MM.1S (cell line): Measurements from ENCODE around the gene TNRC6A.

Experiments
- DNase-seq: peaks from one replicate; pipeline ENCODE4 v3.0.0-alpha.2; 2015
- H2AFZ ChIP-seq: fragments of 300-600 bp; sonication (generic); 2 replicates; pipeline ENCODE4 v1.6.0; 2016; ENCODE audit warnings: antibody characterized with exemption, low read length
- H3F3A ChIP-seq: fragments of 300-600 bp; sonication (generic); 2 replicates; pipeline ENCODE4 v1.6.1; 2016; ENCODE audit warnings: mild to moderate bottlenecking, antibody characterized with exemption, low read length, moderate library complexity, mixed read lengths; ENCODE audit not compliant: insufficient read depth
- H3K27ac ChIP-seq: fragments of 300-600 bp; sonication (generic); 2 replicates; pipeline ENCODE4 v1.5.1; 2016; ENCODE audit warnings: mild to moderate bottlenecking, low read length
- H3K27me3 ChIP-seq: fragments of 300-600 bp; sonication (generic); replicated peaks from 2 replicates; pipeline ENCODE4 v1.6.0; 2016; ENCODE audit warnings: low read length; ENCODE audit not compliant: insufficient read depth
- H3K36me3 ChIP-seq: fragments of 300-600 bp; sonication (generic); replicated peaks from 2 replicates; pipeline ENCODE4 v1.6.1; 2016; ENCODE audit warnings: mild to moderate bottlenecking, low read length, mixed read lengths; ENCODE audit not compliant: insufficient read depth
- H3K4me1 ChIP-seq: fragments of 300-600 bp; sonication (generic); 2 replicates; pipeline ENCODE4 v1.6.1; 2016; ENCODE audit warnings: low read length, mixed read lengths
- H3K4me2 ChIP-seq: fragments of 300-600 bp; sonication (generic); 2 replicates; pipeline ENCODE4 v1.6.0; 2016; ENCODE audit warnings: low read depth, low read length
- H3K4me3 ChIP-seq: fragments of 300-600 bp; sonication (generic); 2 replicates; pipeline ENCODE4 v1.5.1; 2016; ENCODE audit warnings: low read length, mixed read lengths
- H3K79me2 ChIP-seq: fragments of 300-600 bp; sonication (generic); 2 replicates; pipeline ENCODE4 v1.6.1; 2016; ENCODE audit warnings: mixed run types, low read length, mixed read lengths
- H3K9ac ChIP-seq: fragments of 300-600 bp; sonication (generic); 2 replicates; pipeline ENCODE4 v1.6.1; 2016; ENCODE audit warnings: low read length, mixed read lengths
- H3K9me2 ChIP-seq: fragments of 300-600 bp; sonication (generic); replicated peaks from 2 replicates; pipeline ENCODE4 v1.6.1; 2016; ENCODE audit warnings: mild to moderate bottlenecking, low read length, mixed read lengths; ENCODE audit not compliant: insufficient read depth
- H3K9me3 ChIP-seq: fragments of 300-600 bp; sonication (generic); replicated peaks from 2 replicates; pipeline ENCODE4 v1.6.1; 2016; ENCODE audit warnings: mild to moderate bottlenecking, low read length, mixed read lengths; ENCODE audit not compliant: insufficient read depth
- H4K20me1 ChIP-seq: fragments of 300-600 bp; sonication (generic); 2 replicates; pipeline ENCODE4 v1.6.1; 2016; ENCODE audit warnings: mild to moderate bottlenecking, low read length, moderate library complexity, mixed read lengths; ENCODE audit not compliant: insufficient read depth
- CTCF ChIP-seq: fragments of 300-600 bp; sonication (generic); IDR thresholded peaks from 2 replicates; pipeline ENCODE4 v1.5.1; 2016; ENCODE audit warnings: antibody characterized with exemption, low read length, mixed read lengths
- EZH2 ChIP-seq: fragments of 300-600 bp; sonication (generic); optimal IDR thresholded peaks from 2 replicates; pipeline ENCODE3; 2017; ENCODE audit warnings: low read depth, mild to moderate bottlenecking, antibody characterized with exemption, low read length, mixed read lengths
- EZH2phosphoT487 ChIP-seq: fragments of 300-600 bp; sonication (generic); IDR thresholded peaks from 2 replicates; pipeline ENCODE4 v1.6.1; 2018; ENCODE audit warnings: antibody characterized with exemption, low read length

Gene TNRC6A

GRCh38 chr16:24683847-24684493 lies 45.5 kb upstream of the TNRC6A start:
- Histone ChIP-seq H3F3A (no peaks in the 10 kb centered on the region), H3K79me2 (no peaks in the 10 kb centered on the region), H3K9me2 (no peaks in the 10 kb centered on the region), H3K4me1 (no peaks in the 10 kb centered on the region), H4K20me1 (no peaks in the 10 kb centered on the region), H3K27ac (no peak overlapping the region), H3K27me3 (no peaks in the 10 kb centered on the region), H3K4me3 (no peak overlapping the region), H3K36me3 (no peaks in the 10 kb centered on the region), H3K4me2 (no peak overlapping the region), H2AFZ (no peak overlapping the region), H3K9me3 (no peaks in the 10 kb centered on the region), H3K9ac (no peak overlapping the region)
- no peak for DNase-seq
- TF ChIP-seq EZH2 (no peak), CTCF (no peak), EZH2phosphoT487 (no peak)

DNA sequence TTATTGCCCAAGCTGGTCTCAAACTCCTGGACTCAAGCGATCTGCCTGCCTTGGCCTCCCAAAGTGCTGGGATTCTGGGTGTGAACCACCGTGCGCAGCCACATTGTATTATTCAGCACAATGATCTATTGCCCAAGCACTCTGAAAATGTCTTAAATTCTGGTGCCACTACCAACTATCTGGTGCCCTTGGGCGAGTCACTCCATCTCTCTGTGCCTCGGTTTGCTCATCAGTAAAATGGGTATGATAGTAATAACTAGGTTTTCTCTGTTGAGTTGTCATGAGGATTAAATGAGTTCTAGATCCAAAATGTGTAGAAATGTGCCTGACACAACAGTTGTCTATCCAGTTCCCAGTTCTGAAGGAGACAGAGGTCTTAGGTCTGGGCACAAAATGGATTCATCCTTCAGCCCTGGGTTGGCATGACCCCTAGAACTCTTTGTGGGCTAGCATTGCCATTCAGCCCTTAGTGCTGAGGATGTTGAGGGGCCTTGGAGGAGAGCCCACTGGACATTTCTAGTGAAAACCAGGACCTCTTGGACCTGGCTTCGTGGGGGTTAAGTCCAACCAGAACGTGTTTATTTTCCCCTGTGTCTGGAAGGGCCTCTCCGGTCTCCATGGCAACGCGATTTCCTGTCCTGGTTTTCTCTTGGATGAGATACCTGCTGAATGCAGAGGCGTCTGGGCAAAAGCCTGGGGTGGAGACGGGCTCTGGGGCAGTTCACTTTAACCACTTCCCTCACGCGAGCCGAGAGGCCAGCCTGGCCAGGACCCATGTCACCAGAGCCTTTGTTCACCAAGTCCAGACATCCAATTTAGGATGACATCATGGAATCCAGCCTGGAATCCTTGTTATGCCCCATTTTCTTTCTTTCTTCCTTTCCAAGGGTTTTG lies 43.7 kb upstream of the TNRC6A start:
- Histone ChIP-seq H4K20me1 (no peaks in the 10 kb centered on the region), H2AFZ (no peak overlapping the region), H3K27ac (no peak overlapping the region), H3K27me3 (no peaks in the 10 kb centered on the region), H3K4me2 (no peak overlapping the region), H3F3A (no peaks in the 10 kb centered on the region), H3K4me1 (no peaks in the 10 kb centered on the region), H3K9me3 (no peaks in the 10 kb centered on the region), H3K79me2 (no peaks in the 10 kb centered on the region), H3K36me3 (no peaks in the 10 kb centered on the region), H3K9ac (no peak overlapping the region), H3K4me3 (no peak overlapping the region), H3K9me2 (no peaks in the 10 kb centered on the region)
- DNase-seq, result no peak
- TF ChIP-seq EZH2phosphoT487, result no peak
- TF ChIP-seq CTCF, result no peak
- TF ChIP-seq EZH2, result no peak

DNA sequence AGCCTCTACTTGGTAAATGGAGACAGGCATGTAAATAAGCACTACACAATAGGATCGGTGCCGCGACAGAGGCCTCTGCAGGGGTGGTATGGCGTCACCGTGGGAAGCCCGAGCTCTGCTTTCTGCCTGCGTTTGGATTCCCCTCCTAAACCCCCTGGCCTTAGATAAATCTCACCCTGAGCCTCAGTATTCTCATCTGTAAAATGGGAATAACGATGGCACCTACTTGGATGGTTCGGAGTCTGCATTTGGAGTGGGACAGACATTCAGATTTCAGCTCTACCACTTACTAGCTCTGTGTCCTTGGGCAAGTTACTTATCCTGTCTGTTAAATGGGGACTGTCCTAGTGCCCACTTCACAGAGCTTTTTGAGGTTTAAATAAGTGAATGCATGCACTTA lies 42.8 kb upstream of the TNRC6A start:
- Histone ChIP-seq H3K27ac (no peak overlapping the region), H3F3A (no peaks in the 10 kb centered on the region), H3K9me2 (no peaks in the 10 kb centered on the region), H3K4me3 (no peak overlapping the region), H3K36me3 (no peaks in the 10 kb centered on the region), H2AFZ (no peak overlapping the region), H3K4me1 (no peaks in the 10 kb centered on the region), H3K4me2 (no peak overlapping the region), H3K79me2 (no peaks in the 10 kb centered on the region), H3K9ac (no peak overlapping the region), H3K9me3 (no peaks in the 10 kb centered on the region), H4K20me1 (no peaks in the 10 kb centered on the region), H3K27me3 (no peaks in the 10 kb centered on the region)
- no peak for TF ChIP-seq EZH2phosphoT487
- TF ChIP-seq EZH2, result no peak
- TF ChIP-seq CTCF, result no peak
- no peak for DNase-seq
